ENCODE measurements around the gene FGF4.

DNA sequence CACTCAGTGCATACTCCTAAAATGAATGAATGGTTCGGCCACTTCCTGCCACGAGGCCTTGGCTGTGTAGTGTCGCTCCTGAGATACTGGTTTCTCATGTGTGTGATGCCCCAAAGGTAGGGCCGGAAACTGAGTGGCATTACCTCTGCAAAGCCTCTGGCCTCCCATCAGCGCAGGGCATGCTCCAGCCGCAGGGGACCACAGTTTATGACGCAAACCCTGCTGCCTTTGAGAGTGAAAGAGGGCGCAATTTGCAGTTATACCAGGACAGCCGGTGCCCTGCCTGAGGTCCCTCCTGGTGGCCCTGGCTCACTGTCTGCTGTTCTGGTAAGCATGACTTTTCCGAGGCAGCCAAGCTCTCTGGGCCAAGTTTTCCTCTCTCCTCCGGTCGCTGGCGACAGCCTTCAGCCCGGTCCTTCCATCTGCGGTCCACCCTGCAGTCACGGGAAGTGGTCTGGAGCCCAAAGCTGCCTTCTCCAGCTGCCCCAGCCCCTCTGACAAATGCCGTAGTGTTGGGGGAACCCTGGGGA is 46.4 kb upstream of the FGF4 start:
- no peak for TF ChIP-seq CTCF (IDR thresholded peaks at IDR 0.05)
- TF ChIP-seq POLR2A (IDR thresholded peaks at IDR 0.05), result no peak

Data from body of pancreas (tissue), 4 donors.